ENCODE results near the gene EZH2. TPM values are rescaled to one million over a fixed set of nuclear protein-coding genes. Genes with fewer than 3 reads are reported as not detected.

EZH2 gene
- total RNA-seq, 2 donors from 2014 or later = 2.3 to 8.6 TPM

- Histone ChIP-seq H3K4me3 (no peak overlapping the region), H3K9me3 (no peaks in the 10 kb centered on the region), H3K36me3 (no peaks in the 10 kb centered on the region), H3K27me3 (replicated peaks; ENCODE audit: insufficient read depth) (no peaks in the 10 kb centered on the region), H3K27ac (no peak overlapping the region), H3K4me1 (replicated peaks) (no peaks in the 10 kb centered on the region)
- intact Hi-C loops (cut with DNase I) = no loop called here
- DNase-seq (ENCODE audit: low spot score) = no peak
- 96% methylated on average over 2 of the region's 2 CpGs for WGBS
- TF ChIP-seq POLR2AphosphoS5 (IDR thresholded peaks at IDR 0.05) (no peak), CTCF (IDR thresholded peaks at IDR 0.05) (no peak), POLR2A (IDR thresholded peaks at IDR 0.05) (no peak)
Observed at GRCh38 chr7:148878317-148878716, 5.8 kb downstream of the EZH2 start.

- Histone ChIP-seq H3K9me3 (no peaks in the 10 kb centered on the region), H3K4me3 (no peak overlapping the region), H3K36me3 (no peaks in the 10 kb centered on the region), H3K27ac (no peak overlapping the region), H3K27me3 (replicated peaks; ENCODE audit: insufficient read depth) (no peaks in the 10 kb centered on the region), H3K4me1 (replicated peaks) (no peaks in the 10 kb centered on the region)
- no peak for DNase-seq (ENCODE audit: low spot score)
- WGBS = 83% methylated on average over 1 of the region's 1 CpG
- intact Hi-C loops (cut with DNase I) = no loop called here
- TF ChIP-seq CTCF (IDR thresholded peaks at IDR 0.05) = no peak
- no peak for TF ChIP-seq POLR2AphosphoS5 (IDR thresholded peaks at IDR 0.05)
- TF ChIP-seq POLR2A (IDR thresholded peaks at IDR 0.05) = no peak
Observed at GRCh38 chr7:148877517-148877916, 6.6 kb downstream of the EZH2 start.

GRCh38 chr7:148872188-148872587 is 11.9 kb downstream of the EZH2 start:
- Histone ChIP-seq H3K4me3 (no peak overlapping the region), H3K36me3 (no peaks in the 10 kb centered on the region), H3K27me3 (replicated peaks; ENCODE audit: insufficient read depth) (no peaks in the 10 kb centered on the region), H3K9me3 (no peaks in the 10 kb centered on the region), H3K27ac (no peak overlapping the region), H3K4me1 (replicated peaks) (no peaks in the 10 kb centered on the region)
- intact Hi-C loops (cut with DNase I) = no loop called here
- no peak for DNase-seq (ENCODE audit: low spot score)
- no peak for TF ChIP-seq POLR2AphosphoS5 (IDR thresholded peaks at IDR 0.05)
- no peak for TF ChIP-seq POLR2A (IDR thresholded peaks at IDR 0.05)
- TF ChIP-seq CTCF (IDR thresholded peaks at IDR 0.05) = no peak

- no peak overlapping the region for H3K27ac ChIP-seq
- intact Hi-C loops (cut with DNase I) = no loop called here
Observed at GRCh38 chr7:148871551-148871950, 12.5 kb downstream of the EZH2 start.

More at GRCh38 chr7:148871551-148871950, 12.5 kb downstream of the EZH2 start:
- 83% methylated on average over 5 of the region's 5 CpGs for WGBS
- Histone ChIP-seq H3K4me1 (replicated peaks) (no peaks in the 10 kb centered on the region), H3K9me3 (no peaks in the 10 kb centered on the region), H3K27me3 (replicated peaks; ENCODE audit: insufficient read depth) (no peaks in the 10 kb centered on the region), H3K4me3 (no peak overlapping the region), H3K36me3 (no peaks in the 10 kb centered on the region)
- TF ChIP-seq POLR2AphosphoS5 (IDR thresholded peaks at IDR 0.05) (no peak), CTCF (IDR thresholded peaks at IDR 0.05) (no peak), POLR2A (IDR thresholded peaks at IDR 0.05) (no peak)
- no peak for DNase-seq (ENCODE audit: low spot score)

All from prostate gland (tissue), 2 donors.